GM18511 (cell line): ENCODE results near the gene MKNK1.

Source experiments
- ATAC-seq: cut with Tn5 transposase; IDR thresholded peaks from one replicate; pipeline ENCODE4 v1.9.1; 2021; ENCODE audit warnings: mild to moderate bottlenecking, moderate library complexity; ENCODE audit not compliant: unreplicated experiment

Gene MKNK1

GRCh38 chr1:46599059-46599970 is 4.8 kb downstream of the MKNK1 start:
- ATAC-seq: no peak

DNA sequence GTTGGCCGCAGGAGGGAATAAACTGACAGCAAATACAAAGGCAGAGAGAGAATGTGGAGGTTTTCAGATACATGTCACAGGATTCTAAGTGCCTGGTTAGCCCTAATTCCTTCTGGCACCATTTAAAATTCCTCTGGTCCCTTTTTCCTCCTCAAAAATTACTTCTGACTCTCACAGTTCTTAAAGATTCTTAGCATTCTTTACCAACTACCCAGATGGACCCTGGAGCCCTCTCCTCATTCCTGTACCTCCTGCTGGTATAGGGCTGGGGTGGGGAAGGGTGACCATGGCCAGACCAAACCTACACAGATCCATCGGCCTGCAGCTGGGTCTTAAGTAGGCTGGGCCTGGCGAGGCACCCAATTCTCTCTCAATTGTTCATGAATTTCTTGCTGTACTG is 7.2 kb downstream of the MKNK1 start:
- no peak for ATAC-seq

DNA sequence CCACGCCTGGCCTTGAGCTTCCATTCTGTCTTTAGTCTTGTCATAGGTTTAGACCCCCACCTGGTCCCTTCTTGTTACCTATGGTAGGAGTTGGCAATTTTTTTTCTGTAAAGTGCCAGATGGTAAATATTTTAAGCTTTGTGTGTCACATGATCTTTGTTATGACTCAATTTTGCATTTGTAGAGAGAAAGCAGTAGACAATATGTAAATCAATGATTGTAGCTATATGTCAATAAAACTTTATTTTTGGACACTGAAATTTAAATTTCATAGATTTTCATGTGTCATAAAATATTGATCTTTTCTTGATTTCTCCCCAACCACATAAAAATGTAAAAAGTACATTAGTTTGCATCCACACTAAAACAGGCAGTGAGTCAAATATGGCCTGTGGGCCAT is 8.0 kb downstream of the MKNK1 start:
- ATAC-seq: no peak

DNA sequence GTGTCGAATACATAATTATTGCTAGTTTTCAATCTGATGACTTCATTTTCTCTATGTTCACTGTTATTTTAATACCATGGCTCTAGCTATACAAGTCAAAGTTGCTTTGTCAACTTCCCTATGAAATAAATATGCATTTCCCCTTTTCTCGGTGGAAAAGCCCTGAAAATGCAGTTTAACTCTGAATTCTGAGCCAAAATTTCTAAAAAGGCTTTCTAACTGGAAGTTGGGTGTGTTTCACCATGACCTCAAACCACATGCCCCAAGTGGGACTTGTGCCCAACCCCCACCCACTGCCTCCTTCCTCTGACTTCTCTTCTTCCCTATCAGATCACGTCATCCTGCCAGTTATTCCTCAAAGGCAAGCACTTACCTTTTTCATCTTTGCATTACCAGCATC is 8.9 kb downstream of the MKNK1 start:
- no peak for ATAC-seq

DNA sequence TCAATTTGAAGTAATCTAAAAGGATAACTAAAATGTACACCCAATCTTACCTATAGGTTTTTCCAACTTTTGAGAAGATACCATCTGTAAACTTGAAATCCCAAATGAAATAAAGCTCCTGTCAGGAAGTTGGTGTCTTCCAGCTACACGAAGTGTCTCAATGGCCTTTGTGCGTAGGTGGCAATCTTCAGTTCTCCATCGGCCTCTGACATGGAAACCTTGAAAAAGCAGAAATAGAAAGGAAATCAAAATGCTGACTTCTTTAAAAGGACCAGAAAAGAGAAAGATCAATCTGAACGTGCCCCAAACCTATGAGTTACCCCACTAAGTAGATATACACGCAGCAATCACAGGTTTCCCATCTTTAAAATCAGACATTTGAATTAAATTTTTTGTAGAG is 10.0 kb downstream of the MKNK1 start:
- no peak for ATAC-seq

- ATAC-seq: no peak
These were observed 11.2 kb downstream of the MKNK1 start for GRCh38 chr1:46592823-46593222.

- no peak for ATAC-seq
These were observed 14.5 kb downstream of the MKNK1 start for GRCh38 chr1:46589529-46589928.

DNA sequence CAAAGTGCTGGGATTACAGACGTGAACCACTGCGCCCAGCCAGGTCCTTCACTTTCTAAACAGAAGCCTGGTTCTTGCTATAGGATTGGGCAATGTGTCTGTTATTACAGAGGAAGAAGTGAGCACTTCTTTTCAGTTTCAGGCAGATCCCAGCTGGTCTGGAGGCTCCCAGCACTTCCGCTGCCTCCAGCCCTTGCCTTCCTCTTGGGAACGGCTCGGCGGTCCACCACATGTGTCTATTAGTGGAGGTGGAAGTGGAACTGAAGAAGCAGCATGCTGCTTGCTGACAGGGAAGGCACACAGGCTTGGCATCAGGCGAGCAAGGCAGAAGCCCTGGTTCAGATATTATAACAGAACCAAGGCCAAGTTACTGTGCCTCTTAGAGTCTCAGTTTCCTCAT is 17.0 kb downstream of the MKNK1 start:
- ATAC-seq: no peak

DNA sequence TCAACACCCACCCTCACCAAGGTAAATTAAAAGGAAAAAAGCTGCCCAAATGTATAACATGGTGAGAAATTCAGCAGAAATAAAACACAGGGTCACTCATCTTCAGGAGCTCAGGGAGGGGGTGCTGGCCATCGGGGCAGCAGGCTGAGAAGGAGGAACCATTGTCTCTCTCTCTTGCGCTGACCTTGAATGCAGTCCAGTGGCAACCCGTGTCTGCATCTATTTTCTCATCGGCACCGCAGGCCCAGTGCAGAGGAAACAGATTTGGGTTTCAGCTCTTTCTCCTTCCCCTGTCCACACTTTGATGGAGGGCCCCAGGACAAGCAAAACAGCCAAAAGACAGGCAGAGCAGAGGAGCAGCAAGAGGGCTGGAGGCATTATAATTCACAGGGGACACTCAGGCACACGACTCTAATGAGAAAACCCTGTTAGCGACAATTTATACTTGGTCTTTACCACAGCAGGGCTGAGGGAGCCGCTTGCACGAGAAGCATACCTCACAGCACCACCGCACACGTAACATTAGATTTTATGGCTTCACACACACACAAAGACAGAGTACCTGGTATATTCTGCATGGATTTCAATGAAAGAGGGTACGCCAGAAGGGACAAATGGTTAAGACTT is 18.6 kb downstream of the MKNK1 start:
- no peak for ATAC-seq

DNA sequence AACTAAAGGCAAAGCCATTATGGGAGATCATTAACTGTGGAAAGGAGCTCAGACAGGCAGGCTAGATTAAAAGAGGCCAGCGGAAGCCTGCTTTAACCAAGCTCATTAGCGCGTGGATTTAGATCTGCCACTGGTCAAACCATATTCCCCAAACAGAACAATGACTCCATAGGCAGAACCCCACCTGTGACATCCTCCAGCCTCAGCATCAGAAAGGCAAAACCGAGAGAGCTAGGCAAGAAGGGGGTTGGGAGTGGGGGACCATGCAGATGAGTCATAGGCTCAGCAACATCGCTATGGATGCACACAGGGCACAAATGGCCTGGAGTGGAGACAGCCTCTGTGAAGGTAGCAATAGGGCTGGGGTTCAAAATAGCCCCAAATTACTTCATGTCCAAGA is 20.6 kb downstream of the MKNK1 start:
- no peak for ATAC-seq

GRCh38 chr1:46582972-46583371 is 21.1 kb downstream of the MKNK1 start:
- ATAC-seq: no peak

- ATAC-seq: no peak
These were observed 22.2 kb downstream of the MKNK1 start for GRCh38 chr1:46581681-46582455.

GRCh38 chr1:46580140-46580903 is 23.7 kb downstream of the MKNK1 start:
- no peak for ATAC-seq

- ATAC-seq: no peak
These were observed 26.4 kb downstream of the MKNK1 start for GRCh38 chr1:46577671-46578070.

GRCh38 chr1:46576596-46576995 is 27.5 kb downstream of the MKNK1 start:
- no peak for ATAC-seq

GRCh38 chr1:46575778-46576177 is 28.3 kb downstream of the MKNK1 start:
- no peak for ATAC-seq

- no peak for ATAC-seq
These were observed 28.8 kb downstream of the MKNK1 start for GRCh38 chr1:46575300-46575699.

DNA sequence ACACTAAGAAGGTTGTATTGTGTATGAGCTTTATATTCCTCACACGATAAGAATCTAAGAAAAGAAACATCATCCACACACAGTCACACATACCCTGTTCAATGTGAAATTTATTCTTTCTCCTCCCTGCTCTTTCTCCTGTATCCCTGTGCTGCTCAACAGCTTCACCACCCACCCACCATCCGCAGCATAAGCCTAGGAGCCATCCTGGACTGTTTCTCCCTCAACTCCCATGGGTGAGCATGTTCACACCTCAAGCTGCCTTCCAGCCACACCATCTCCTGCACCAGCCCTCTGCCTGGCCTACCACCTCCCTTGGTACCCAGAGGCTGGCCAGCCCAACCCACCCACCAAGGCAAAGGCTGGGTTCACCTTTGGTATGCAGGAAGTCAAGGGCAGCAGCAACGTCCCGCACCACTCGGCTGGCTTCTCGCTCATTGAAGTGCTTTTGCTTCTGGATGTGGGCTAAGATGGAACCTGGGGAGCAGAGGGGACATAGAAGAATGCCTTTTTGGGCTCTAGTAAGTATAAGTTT is 32.3 kb downstream of the MKNK1 start:
- ATAC-seq: no peak

DNA sequence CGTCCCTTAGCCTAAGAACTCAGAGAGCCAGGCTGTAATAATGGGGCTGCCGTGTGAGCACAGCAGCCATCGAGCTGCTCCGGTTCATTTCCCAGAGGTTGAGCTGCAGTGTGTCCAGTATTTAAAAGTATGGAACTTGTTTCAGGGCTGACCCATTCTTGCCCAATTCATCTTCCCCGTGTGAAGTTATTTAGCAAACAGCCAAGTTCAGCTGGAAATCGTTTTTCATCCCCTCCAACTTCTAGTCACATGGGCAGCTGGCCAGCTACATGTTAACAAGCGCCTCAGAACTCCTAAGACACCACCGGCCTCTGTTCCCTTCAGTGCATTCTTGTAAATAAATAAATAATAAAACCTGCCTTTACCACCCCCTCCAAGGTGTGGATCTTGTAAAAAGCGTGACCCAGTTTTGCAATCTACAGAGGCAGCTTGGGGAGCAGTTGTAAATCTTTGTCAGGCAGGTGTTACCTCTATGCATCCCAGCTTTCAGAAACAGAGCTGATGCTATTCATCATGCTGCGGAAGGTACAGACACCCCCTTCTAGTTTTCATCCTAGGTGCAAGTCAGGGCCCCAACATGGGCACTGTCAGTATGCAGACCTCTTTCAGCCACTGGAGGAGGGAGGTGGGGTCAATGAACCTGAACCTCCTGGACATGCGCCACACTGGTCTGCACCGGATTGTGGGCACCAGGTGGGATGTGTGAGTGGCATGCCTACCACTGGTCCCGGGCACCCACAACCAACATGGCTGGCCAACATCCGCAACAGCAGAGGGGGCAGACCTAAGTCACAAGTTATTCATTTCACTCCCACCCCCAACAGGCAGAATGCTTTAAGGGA is 34.0 kb downstream of the MKNK1 start:
- no peak for ATAC-seq

- ATAC-seq: no peak
These were observed 35.0 kb downstream of the MKNK1 start for GRCh38 chr1:46569116-46569515.
